GM12878 (cell line): ENCODE measurements around the gene TGIF2. TPM values are rescaled to one million over a fixed set of nuclear protein-coding genes. Genes with fewer than 3 reads are reported as not detected.

Experiments
- BMI1 ChIP-seq: fragments of 450-650 bp; IDR thresholded peaks from 2 replicates; pipeline ENCODE4 v1.6.1; 2016; ENCODE audit warnings: mild to moderate bottlenecking, moderate library complexity, borderline replicate concordance
- CBX5 ChIP-seq: sonication (generic); IDR thresholded peaks from 2 replicates; pipeline ENCODE4 v1.6.1; 2016; ENCODE audit warnings: low read depth, moderate library complexity, mild to moderate bottlenecking, inconsistent platforms
- CEBPB ChIP-seq, 2 experiments: fragments of 150-350 bp in 1 of 2; IDR thresholded peaks; 2 replicates each; pipeline ENCODE4 v1.6.1; 2012 to 2014; ENCODE audit warnings: low read depth in 2 of 2, low read length in 2 of 2, borderline replicate concordance in 1 of 2, inconsistent platforms in 1 of 2
- ESRRA ChIP-seq: IDR thresholded peaks from 2 replicates; pipeline ENCODE4 v1.6.1; 2012; ENCODE audit warnings: mild to moderate bottlenecking, low read length, improper control_type of control experiment
- EZH2 ChIP-seq: IDR thresholded peaks from 2 replicates; pipeline ENCODE4 v1.6.1; 2012; ENCODE audit warnings: low read depth, mild to moderate bottlenecking, control low read depth, inconsistent platforms, low read length, borderline replicate concordance; ENCODE audit not compliant: control insufficient read depth
- FOXM1 ChIP-seq: IDR thresholded peaks from 2 replicates; pipeline ENCODE4 v1.6.1; 2012; ENCODE audit warnings: low read depth, mild to moderate bottlenecking, inconsistent platforms, low read length, moderate library complexity
- MTA2 ChIP-seq: fragments of 450-650 bp; IDR thresholded peaks from 2 replicates; pipeline ENCODE4 v1.6.1; 2016; ENCODE audit warnings: low read depth, mild to moderate bottlenecking, moderate library complexity
- MTA3 ChIP-seq: IDR thresholded peaks from 2 replicates; pipeline ENCODE4 v1.6.1; 2012; ENCODE audit warnings: low read length, inconsistent platforms, borderline replicate concordance
- NFYA ChIP-seq: IDR thresholded peaks from 2 replicates; pipeline ENCODE4 v1.6.1; 2011; ENCODE audit warnings: low read depth, mild to moderate bottlenecking, low read length, improper control_type of control experiment, borderline replicate concordance
- POLR2AphosphoS2 ChIP-seq: IDR thresholded peaks from 2 replicates; pipeline ENCODE4 v1.6.1; 2011; ENCODE audit warnings: low read depth, mild to moderate bottlenecking, low read length, improper control_type of control experiment, moderate library complexity
- POU2F2 ChIP-seq: IDR thresholded peaks from 3 replicates; pipeline ENCODE4 v1.6.1; 2011; ENCODE audit warnings: low read depth, mild to moderate bottlenecking, low read length, borderline replicate concordance
- RBBP5 ChIP-seq: fragments of 200-600 bp; sonication (generic); conservative IDR thresholded peaks from 2 replicates; pipeline ENCODE4 v1.6.1; 2016
- RELA ChIP-seq: fragments of 450-650 bp; IDR thresholded peaks from 2 replicates; pipeline ENCODE4 v1.8.0; 2014; ENCODE audit warnings: borderline replicate concordance; ENCODE audit not compliant: partially characterized antibody
- SMAD5 ChIP-seq: IDR thresholded peaks from 2 replicates; pipeline ENCODE4 v1.6.1; 2016; ENCODE audit warnings: antibody characterized with exemption, low read depth
- SREBF1 ChIP-seq: IDR thresholded peaks from 2 replicates; pipeline ENCODE4 v1.6.1; 2012; ENCODE audit warnings: mild to moderate bottlenecking, low read length
- SUZ12 ChIP-seq: fragments of 200-600 bp; sonication (generic); IDR thresholded peaks from one replicate; pipeline ENCODE4 v1.6.1; 2018; ENCODE audit warnings: antibody characterized with exemption, mild to moderate bottlenecking; ENCODE audit not compliant: unreplicated experiment
- YBX1 ChIP-seq: fragments of 450-650 bp; IDR thresholded peaks from 2 replicates; pipeline ENCODE4 v1.6.1; 2016; ENCODE audit warnings: antibody characterized with exemption
- ZBED1 ChIP-seq: IDR thresholded peaks from 2 replicates; pipeline ENCODE4 v1.6.1; 2016; ENCODE audit warnings: borderline replicate concordance
- ZNF217 ChIP-seq: fragments of 450-650 bp; IDR thresholded peaks from 2 replicates; pipeline ENCODE4 v1.6.1; 2017; ENCODE audit warnings: antibody characterized with exemption, mild to moderate bottlenecking
- ZZZ3 ChIP-seq: IDR thresholded peaks from 2 replicates; pipeline ENCODE4 v1.6.1; 2011; ENCODE audit warnings: low read depth; ENCODE audit not compliant: control insufficient read depth, insufficient read length
- polyA plus RNA-seq, 11 experiments: library from polyadenylated mRNA; depleted of rRNA in 4 of 11; unstranded in 6 of 11; stranded (reverse) in 5 of 11; fragments of >200 nt; fragmentation: Nextera tagmentation in 4 of 11; fragmentation: Illumina TruSeq in 1 of 11; extraction: Ambion mirVana in 4 of 11; extraction: Trizol in 1 of 11; gene quantifications; 1 replicate in 1 of 11; 2 replicates in 10 of 11; pipeline versions ENCODE4 v1.2.1 to v1.2.3, GENCODE V29; 2011 to 2016; ENCODE audit warnings: inconsistent platforms in 2 of 11, missing spikeins in 2 of 11, low read depth in 1 of 11
- total RNA-seq, 4 experiments: library from RNA; depleted of rRNA in 3 of 4; stranded (reverse); fragments of >200 nt in 3 of 4; fragmentation: Illumina TruSeq in 1 of 4; extraction: Trizol in 1 of 4; gene quantifications; 2 replicates each; pipeline versions ENCODE4 v1.2.1 to v1.2.3, GENCODE V29; 2013 to 2021
- TF ChIP-seq, protein P1 (sequence below): fragments of 450-650 bp; IDR thresholded peaks from 2 replicates; pipeline ENCODE4 v1.6.1; 2016; ENCODE audit warnings: mild to moderate bottlenecking, moderate library complexity, borderline replicate concordance
- TF ChIP-seq, protein P2 (sequence below): IDR thresholded peaks from 2 replicates; pipeline ENCODE4 v1.6.1; 2011; ENCODE audit warnings: borderline replicate concordance, low read depth, mild to moderate bottlenecking, moderate library complexity, low read length; ENCODE audit not compliant: insufficient read depth, poor library complexity, severe bottlenecking
- TF ChIP-seq, protein P3 (sequence below), 3 experiments: IDR thresholded peaks in 2 of 3; conservative IDR thresholded peaks in 1 of 3; 2 replicates each; pipeline ENCODE4 v1.5.1; 2011; ENCODE audit warnings: low read depth in 3 of 3, low read length in 3 of 3, mild to moderate bottlenecking in 3 of 3, control low read depth in 2 of 3, moderate library complexity in 2 of 3, inconsistent platforms in 1 of 3, mixed read lengths in 1 of 3; ENCODE audit not compliant: control insufficient read depth in 2 of 3, insufficient read depth in 1 of 3; ENCODE audit errors: extremely low read depth in 1 of 3
- TF ChIP-seq, protein P4 (sequence below): IDR thresholded peaks from 2 replicates; pipeline ENCODE4 v1.6.1; 2011; ENCODE audit warnings: borderline replicate concordance, low read depth, mild to moderate bottlenecking, moderate library complexity, mixed read lengths, low read length; ENCODE audit not compliant: insufficient read depth; ENCODE audit errors: extremely low read length

Gene TGIF2
- total and polyA plus RNA-seq, 10 of the 15 experiments (the other 5 are each of a cell fraction or from before 2014, with no cell fraction given) = 13.1 to 47.1 (median 36.6) TPM

DNA sequence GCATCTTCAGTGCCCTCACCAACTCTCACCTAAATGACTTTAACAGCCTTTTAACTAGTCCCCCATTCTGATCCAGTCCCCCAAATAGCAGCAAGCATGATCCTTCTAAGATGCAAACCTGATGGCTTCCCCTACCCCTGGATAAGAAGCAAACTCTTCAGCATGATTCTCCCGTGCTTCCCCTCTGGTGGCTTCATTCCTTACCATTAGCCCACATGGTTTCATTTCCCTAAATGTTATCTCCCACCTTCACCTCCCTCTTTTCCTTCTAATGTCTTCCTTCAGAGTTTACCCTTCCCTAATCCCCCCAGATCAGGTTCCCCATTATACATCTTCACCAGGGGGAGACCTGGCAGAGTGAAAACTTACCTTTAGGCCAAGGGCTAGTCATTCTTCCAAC lies 28.1 kb downstream of the TGIF2 start (continued):
- no peak for TF ChIP-seq POLR2AphosphoS2
- TF ChIP-seq, protein P1, sequence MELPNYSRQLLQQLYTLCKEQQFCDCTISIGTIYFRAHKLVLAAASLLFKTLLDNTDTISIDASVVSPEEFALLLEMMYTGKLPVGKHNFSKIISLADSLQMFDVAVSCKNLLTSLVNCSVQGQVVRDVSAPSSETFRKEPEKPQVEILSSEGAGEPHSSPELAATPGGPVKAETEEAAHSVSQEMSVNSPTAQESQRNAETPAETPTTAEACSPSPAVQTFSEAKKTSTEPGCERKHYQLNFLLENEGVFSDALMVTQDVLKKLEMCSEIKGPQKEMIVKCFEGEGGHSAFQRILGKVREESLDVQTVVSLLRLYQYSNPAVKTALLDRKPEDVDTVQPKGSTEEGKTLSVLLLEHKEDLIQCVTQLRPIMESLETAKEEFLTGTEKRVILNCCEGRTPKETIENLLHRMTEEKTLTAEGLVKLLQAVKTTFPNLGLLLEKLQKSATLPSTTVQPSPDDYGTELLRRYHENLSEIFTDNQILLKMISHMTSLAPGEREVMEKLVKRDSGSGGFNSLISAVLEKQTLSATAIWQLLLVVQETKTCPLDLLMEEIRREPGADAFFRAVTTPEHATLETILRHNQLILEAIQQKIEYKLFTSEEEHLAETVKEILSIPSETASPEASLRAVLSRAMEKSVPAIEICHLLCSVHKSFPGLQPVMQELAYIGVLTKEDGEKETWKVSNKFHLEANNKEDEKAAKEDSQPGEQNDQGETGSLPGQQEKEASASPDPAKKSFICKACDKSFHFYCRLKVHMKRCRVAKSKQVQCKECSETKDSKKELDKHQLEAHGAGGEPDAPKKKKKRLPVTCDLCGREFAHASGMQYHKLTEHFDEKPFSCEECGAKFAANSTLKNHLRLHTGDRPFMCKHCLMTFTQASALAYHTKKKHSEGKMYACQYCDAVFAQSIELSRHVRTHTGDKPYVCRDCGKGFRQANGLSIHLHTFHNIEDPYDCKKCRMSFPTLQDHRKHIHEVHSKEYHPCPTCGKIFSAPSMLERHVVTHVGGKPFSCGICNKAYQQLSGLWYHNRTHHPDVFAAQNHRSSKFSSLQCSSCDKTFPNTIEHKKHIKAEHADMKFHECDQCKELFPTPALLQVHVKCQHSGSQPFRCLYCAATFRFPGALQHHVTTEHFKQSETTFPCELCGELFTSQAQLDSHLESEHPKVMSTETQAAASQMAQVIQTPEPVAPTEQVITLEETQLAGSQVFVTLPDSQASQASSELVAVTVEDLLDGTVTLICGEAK = no peak
- TF ChIP-seq RBBP5 = no peak
- TF ChIP-seq EZH2 = no peak
- TF ChIP-seq YBX1 = no peak
- TF ChIP-seq SMAD5 = no peak
- no peak for TF ChIP-seq SREBF1
- TF ChIP-seq BMI1 = no peak
- TF ChIP-seq ZZZ3 = no peak
- TF ChIP-seq FOXM1 = no peak
- TF ChIP-seq MTA3 = no peak
- TF ChIP-seq, protein P2, sequence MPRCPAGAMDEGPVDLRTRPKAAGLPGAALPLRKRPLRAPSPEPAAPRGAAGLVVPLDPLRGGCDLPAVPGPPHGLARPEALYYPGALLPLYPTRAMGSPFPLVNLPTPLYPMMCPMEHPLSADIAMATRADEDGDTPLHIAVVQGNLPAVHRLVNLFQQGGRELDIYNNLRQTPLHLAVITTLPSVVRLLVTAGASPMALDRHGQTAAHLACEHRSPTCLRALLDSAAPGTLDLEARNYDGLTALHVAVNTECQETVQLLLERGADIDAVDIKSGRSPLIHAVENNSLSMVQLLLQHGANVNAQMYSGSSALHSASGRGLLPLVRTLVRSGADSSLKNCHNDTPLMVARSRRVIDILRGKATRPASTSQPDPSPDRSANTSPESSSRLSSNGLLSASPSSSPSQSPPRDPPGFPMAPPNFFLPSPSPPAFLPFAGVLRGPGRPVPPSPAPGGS = no peak
- TF ChIP-seq ZBED1 = no peak
- no peak for TF ChIP-seq POU2F2
- no peak for TF ChIP-seq CBX5
- no peak for TF ChIP-seq RELA
- TF ChIP-seq ZNF217 = no peak
- TF ChIP-seq MTA2 = no peak
- TF ChIP-seq SUZ12 = no peak
- no peak for TF ChIP-seq CEBPB (IDR thresholded peaks at IDR 0.05; ENCODE audit: borderline replicate concordance in 1 of 2, low read depth in 2 of 2, low read length in 2 of 2)
- TF ChIP-seq ESRRA = no peak
- TF ChIP-seq, protein P3, sequence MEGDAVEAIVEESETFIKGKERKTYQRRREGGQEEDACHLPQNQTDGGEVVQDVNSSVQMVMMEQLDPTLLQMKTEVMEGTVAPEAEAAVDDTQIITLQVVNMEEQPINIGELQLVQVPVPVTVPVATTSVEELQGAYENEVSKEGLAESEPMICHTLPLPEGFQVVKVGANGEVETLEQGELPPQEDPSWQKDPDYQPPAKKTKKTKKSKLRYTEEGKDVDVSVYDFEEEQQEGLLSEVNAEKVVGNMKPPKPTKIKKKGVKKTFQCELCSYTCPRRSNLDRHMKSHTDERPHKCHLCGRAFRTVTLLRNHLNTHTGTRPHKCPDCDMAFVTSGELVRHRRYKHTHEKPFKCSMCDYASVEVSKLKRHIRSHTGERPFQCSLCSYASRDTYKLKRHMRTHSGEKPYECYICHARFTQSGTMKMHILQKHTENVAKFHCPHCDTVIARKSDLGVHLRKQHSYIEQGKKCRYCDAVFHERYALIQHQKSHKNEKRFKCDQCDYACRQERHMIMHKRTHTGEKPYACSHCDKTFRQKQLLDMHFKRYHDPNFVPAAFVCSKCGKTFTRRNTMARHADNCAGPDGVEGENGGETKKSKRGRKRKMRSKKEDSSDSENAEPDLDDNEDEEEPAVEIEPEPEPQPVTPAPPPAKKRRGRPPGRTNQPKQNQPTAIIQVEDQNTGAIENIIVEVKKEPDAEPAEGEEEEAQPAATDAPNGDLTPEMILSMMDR (IDR thresholded peaks at IDR 0.05 in 2 of 3, conservative IDR thresholded peaks at IDR 0.05 in 1 of 3; ENCODE audit: control insufficient read depth in 2 of 3, extremely low read depth in 1 of 3, insufficient read depth in 1 of 3, low read depth in 3 of 3, low read length in 3 of 3) = no peak
- TF ChIP-seq NFYA = no peak
- TF ChIP-seq, protein P4, sequence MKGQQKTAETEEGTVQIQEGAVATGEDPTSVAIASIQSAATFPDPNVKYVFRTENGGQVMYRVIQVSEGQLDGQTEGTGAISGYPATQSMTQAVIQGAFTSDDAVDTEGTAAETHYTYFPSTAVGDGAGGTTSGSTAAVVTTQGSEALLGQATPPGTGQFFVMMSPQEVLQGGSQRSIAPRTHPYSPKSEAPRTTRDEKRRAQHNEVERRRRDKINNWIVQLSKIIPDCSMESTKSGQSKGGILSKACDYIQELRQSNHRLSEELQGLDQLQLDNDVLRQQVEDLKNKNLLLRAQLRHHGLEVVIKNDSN = no peak
